Stimulated activated CD8-positive, alpha-beta memory T cell treated with anti-CD3 and anti-CD28 coated beads, Interleukin-7, amount 100 ng/mL, for 24 hours (primary cell): ENCODE results near the gene CARD9.
"Not testable (repeated sequence)": the region's sequence is repeated elsewhere in the genome, so short reads cannot be mapped to it uniquely, and the experiment has no call there.

ENCODE experiments used
- DNase-seq: peaks from one replicate; pipeline ENCODE4 v3.0.0-alpha.2; 2020; ENCODE audit warnings: low read depth

The CARD9 gene, protein sequence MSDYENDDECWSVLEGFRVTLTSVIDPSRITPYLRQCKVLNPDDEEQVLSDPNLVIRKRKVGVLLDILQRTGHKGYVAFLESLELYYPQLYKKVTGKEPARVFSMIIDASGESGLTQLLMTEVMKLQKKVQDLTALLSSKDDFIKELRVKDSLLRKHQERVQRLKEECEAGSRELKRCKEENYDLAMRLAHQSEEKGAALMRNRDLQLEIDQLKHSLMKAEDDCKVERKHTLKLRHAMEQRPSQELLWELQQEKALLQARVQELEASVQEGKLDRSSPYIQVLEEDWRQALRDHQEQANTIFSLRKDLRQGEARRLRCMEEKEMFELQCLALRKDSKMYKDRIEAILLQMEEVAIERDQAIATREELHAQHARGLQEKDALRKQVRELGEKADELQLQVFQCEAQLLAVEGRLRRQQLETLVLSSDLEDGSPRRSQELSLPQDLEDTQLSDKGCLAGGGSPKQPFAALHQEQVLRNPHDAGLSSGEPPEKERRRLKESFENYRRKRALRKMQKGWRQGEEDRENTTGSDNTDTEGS

DNA sequence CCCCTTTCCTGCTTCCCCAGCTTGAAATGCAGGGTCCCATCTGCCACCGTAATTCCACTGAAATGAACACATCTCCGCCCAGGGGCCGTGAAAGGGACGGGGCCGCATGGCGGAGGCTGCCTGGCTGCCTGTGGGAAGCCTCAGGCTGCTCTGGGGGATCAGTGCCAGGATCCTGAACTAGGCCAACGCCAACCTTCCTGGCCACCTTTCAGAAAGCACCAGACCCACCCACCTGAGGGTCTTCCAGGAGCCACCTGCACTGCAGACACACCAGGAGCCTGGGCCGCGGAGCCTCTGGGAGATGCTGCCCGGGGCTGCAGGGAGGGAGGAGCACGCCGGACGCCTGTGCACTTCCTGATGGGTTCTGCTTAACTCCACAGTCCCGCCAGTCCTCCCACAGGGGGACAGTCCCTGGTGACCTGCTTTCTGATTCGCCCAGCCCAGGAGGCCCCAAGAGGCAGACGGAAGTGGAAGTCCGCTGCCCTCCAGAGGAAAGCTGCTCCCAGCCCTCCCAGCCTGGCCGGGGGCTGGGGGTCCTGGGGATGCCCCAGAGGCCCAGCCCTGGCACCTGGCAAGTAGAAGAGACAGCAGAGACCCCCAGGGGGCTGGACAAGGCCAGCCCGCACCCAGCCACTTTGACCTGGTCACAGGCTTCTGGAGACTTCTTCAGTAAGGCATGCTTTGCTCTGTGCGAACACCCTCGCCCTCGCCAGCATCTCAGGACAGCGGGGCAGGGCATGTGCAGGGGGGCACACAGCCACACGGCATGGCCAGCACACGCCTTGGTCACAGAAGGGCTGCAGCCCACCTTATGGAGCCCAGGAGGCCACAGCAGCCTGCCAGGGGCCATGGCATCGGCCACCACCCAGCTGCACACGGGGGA lies at the start of gene CARD9:
Gene CARD9, minus strand, starts transcription at position 370 of the 883 bp plus-strand sequence. CDS start 1,591 bp downstream, outside the sequence.
- no peak for DNase-seq

GRCh38 chr9:136422876-136423275 lies 49.4 kb upstream of the CARD9 start:
- DNase-seq = no peak

GRCh38 chr9:136421791-136422190 lies 48.3 kb upstream of the CARD9 start:
- DNase-seq = no peak

- DNase-seq = no peak
Measured at GRCh38 chr9:136419092-136419420, 45.6 kb upstream of the CARD9 start.

- DNase-seq = no peak
Measured at GRCh38 chr9:136418182-136419091, 45.0 kb upstream of the CARD9 start.

DNA sequence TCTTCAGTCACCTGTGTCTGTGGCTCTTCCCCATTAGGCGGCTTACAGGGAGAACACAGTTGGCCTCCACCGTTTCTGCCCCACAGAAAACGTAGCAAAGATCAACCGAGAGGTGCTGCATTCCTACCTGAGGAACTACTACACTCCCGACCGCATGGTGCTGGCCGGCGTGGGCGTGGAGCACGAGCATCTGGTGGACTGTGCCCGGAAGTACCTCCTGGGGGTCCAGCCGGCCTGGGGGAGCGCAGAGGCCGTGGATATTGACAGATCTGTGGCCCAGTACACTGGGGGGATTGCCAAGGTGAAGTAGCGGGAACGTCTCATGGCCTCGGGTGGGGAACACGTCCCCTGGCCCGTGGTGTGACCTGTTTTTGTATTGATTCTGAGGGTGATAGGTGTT lies 43.4 kb upstream of the CARD9 start:
- DNase-seq = no peak

DNA sequence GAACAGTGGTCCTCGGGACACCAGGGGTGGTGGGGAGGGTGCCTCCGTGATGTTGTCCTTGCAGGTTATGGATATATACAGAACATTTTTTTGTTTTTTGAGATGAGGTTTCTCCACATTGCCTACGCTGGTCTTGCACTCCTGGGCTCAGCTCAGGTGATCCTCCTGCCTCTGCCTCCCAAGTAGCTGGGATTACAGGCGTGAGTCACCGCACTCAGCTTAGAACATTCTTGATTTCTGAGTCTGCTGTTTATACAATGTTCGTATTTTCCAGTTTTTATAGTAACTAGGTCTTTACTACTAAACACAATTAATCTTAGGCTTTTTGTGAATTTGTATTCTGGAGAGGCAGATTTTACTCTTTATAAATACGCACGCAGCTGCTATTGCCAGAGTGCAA lies 43.0 kb upstream of the CARD9 start:
- DNase-seq = no peak

- no peak for DNase-seq
Measured at GRCh38 chr9:136412962-136413361, 39.5 kb upstream of the CARD9 start.

DNA sequence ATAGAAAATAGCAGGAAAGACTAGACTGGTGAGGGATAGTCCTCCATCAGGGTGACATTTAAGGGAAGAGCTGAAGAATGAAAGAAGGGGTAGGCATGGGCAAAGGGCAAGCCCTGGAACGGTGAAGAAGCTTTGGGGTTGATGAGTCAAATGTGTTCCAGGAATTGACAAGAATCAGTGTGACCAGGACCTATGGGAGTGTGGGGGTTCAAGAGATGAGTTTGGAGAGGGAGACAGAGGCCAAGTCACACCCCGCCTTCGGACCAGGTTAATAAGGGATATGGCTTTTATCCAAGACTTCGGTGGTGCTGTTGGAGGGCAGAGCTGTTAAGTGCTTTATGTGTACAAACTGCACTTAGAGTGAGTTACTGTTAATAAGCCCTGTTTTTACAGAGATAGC lies 37.9 kb upstream of the CARD9 start:
- DNase-seq = no peak

DNA sequence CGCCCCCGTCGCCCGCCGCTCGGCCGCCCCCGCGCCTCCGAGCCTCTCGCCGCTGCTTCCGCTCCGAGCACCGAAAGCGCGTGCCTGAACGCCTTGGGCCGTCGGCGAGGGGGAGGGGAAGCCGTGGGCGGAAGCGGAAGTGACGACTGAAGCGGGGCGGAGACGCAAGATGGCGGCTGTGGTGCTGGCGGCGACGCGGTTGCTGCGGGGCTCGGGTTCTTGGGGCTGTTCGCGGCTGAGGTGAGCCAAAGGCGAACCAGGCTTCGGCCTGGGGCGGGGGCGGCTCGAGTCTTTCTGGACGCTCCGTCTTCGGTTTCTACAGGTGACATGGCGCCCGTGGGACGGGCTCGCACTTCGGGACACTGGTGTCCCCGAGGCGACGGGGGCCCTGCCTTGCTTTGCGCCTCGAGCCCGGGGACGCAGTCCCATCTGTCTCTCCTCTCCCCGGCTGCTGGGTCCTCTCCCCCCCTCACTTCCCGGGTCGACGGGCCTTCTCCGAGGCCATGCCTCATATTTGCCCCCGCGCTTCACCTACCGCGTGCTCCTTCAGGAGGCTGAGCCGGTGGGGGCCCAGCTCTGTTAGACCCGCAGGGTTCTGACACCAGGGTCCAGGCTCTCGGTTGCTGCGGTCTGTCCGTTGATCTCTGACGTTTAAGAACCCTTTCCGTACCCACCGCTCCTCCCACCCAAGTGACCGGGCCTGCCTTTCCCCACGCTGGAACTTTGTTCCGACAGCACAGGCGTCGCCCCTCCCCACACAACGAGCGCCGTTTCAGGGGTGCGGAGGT lies 37.2 kb upstream of the CARD9 start, which contains the start of the genes ENTR1 and PMPCA:
Gene ENTR1, minus strand, starts transcription at position 115 of the 788 bp plus-strand sequence. CDS start 217 bp downstream, outside the sequence.
Gene PMPCA, plus strand, starts transcription at position 159 of the 788 bp plus-strand sequence. Its CDS starts 11 bp downstream, at position 170.
- peak; percentile 95 for DNase-seq

DNA sequence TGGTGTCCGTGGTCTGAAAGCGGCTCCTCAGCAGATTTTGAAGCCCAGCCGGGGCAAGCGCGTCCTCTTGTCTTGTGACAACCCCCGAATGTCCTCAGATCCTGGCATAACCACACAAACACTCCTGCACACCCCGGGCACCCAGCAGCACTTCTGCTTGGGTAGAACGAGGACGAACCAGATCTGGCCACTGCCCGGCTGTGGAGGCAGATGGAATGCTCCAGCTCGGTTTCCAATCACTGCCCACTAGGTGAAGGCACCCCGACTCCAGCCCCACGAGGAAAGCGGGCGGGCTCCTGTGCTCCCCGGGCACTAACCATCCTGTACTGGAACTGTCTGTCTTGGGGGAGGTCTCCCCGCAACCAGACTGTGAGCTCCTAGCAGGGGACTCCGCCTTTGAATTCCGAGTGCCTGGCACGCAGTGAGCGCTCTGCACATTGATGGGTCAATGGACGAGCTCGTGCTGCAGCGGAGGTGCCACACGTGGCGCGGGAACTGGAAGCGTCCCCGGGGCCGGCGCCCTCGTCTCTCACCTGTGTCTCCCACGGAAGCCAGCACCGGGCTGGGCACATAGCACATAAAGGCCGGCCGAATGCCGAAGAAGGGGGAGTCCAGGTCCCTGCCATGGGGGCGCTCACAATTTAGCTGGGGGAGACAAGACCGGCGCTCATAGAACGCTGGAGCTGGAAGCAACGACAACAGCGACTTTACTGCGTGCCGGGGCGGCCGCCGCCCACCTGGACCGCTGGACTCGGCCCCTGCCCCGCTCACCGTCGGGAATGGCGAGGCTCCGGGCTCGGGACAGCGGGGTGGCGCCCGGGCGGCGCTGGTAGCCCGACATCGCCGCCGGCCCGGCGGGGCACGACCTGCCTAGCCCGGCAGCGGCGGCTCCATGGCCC lies 36.3 kb upstream of the CARD9 start:
- DNase-seq = no peak

DNA sequence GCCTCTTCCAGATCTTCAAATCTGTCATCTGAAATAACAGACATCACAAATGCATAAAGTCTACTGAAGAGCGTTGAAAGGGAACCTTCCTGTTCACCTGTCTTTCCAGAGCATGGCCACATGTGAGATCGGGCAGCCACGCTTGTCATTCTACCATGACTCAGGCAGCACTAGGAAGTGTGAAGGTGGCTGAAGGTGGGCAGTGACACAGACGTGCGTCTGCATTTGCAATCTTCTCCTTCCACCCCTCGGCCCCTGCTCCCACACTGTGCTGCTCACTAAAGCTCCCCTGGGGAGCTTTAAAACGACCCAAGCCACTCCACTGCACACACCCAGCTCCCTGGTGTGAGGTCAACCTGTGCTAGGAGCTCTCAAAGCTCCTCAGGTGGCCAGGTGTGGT lies 34.4 kb upstream of the CARD9 start:
- no peak for DNase-seq

- not testable (repeated sequence) for DNase-seq
Measured at GRCh38 chr9:136407061-136407460, 33.6 kb upstream of the CARD9 start.

GRCh38 chr9:136405904-136406303 lies 32.4 kb upstream of the CARD9 start:
- not testable (repeated sequence) for DNase-seq

DNA sequence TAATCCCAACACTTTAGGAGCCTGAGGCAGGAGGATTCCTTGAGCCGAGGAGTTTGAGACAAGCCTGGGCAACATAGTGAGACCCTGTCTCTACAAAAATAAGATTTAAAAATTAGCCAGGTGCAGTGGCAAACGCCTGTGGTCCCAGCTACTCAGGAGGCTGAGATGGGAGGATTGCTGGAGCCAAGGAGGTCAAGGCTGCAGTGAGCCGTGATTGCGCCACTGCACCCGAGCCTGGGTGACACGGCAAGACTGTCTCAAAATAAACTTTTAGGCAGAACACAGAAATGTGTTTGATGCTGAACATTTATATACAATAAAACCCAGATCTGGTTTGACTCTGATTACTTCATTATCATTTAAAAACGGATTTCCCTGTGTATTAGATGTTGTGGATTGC lies 32.0 kb upstream of the CARD9 start:
- no peak for DNase-seq

GRCh38 chr9:136404801-136405136 lies 31.3 kb upstream of the CARD9 start:
- no peak for DNase-seq

DNA sequence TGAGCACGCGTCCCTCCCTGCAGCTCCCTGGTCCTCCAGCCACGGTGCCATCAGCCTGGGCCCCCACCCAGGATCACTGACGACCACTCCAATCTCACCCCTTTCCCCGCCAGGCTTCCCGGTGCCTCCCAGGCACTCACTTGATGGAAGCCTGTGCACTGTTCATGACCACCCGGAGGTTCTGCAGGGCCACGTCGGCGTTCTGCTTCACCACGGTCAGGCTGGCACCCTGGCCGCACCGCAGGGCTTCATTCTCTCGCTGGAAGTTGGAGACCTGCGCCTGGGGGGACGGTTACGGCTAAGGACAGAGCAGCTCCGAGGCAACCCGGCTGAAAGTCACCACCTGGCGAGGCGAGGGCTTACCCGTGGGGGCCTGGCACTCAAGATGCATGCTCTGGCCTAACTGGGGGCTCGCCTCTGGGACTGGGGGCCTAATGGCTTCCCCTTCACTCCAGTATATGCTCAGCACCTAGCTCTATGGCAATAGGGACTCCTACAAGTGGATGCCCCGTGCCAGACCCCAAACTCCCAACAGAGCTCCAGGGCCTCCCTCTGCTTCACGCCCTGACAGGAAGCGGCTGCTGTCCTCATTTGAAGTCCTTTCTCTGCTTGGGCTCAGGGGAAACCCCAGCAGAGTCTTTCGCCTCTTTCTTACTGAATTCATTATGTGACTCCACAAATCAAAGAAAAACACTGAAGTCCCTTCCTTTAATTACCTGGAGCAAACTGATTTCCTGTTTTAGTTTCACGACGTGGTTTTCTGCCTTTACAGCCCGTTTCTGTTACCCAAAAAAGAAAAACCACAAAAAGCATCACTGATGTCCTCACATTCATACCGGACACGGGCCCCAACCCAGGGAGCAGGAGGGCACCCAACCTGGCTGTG lies 30.7 kb upstream of the CARD9 start:
- no peak for DNase-seq

DNA sequence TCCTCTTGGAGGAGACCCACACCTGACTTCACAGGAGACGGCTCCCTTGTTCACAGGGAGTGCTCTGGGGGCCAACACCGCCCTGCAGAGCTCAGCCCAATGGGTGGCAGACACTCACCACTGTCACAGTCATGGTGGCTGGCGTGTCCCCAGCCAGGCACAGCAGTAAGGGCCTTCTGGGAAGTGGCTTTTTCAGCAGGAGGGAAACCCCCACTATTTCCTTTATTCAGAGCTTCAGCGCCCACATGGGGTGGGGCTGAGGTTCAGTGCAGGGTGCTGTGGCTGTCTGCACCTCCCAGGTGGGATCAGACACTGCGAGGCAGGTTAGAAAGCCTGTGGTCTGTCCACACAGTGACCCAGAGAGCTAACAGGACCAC lies 30.1 kb upstream of the CARD9 start:
- DNase-seq = peak; percentile 41

DNA sequence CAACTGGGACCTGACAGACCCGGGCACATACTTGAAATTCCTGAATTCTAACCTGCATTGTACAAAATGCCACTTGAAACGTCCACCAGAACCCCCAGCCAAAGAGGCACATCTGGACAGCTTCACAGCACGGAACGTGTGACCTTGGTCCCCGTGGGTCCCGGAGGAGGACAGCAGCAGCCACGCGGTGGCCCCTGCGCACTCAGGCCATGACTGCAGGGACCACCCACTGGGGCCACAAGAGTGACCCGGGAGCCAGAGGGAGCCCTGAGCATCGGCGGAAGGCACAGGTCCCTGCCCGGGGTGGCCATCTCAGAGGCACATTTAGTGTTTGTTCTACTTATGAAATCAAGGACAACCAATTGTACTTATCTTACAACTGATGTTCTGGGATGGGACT lies 28.6 kb upstream of the CARD9 start:
- no peak for DNase-seq
